SHP77 treated with DMSO at 0.1 percent for 48 hours (cell line): Measurements from ENCODE around the gene SNAP23.

Experiments
- DNase-seq: peaks from one replicate; lab custom pipeline; 2025; lab: John Stamatoyannopoulos, UW

The SNAP23 gene

GRCh38 chr15:42575188-42576039 lies 80.0 kb downstream of the SNAP23 start, which contains the start of gene STARD9:
Gene STARD9, plus strand, starts transcription at chr15:42575606. Its CDS starts 110 bp downstream, at chr15:42575716.
- DNase-seq = peak; percentile 90

- DNase-seq = no peak
Measured at GRCh38 chr15:42576040-42576594, 80.7 kb downstream of the SNAP23 start.

- no peak for DNase-seq
Measured at GRCh38 chr15:42576776-42577175, 81.3 kb downstream of the SNAP23 start.

- no peak for DNase-seq
Measured at GRCh38 chr15:42577514-42578031, 82.1 kb downstream of the SNAP23 start.

GRCh38 chr15:42578984-42579537 lies 83.6 kb downstream of the SNAP23 start:
- no peak for DNase-seq

- DNase-seq = peak; percentile 65
Measured at GRCh38 chr15:42581272-42581730, 85.9 kb downstream of the SNAP23 start.
